Caco-2 (cell line): ENCODE data around the gene HNF4A. TPM values are rescaled to one million over a fixed set of nuclear protein-coding genes. Genes with fewer than 3 reads are reported as not detected.

Experiments used
- BruUV-seq: library from RNA; stranded (reverse); fragments of 400-500 nt; replicated peaks from 2 replicates; lab custom pipeline; 2021; lab: Mats Ljungman, UMichigan
- CTCF ChIA-PET: fragments of 300-600 bp; sonication (Branson Sonifier 250); formaldehyde crosslinking; loops from one replicate; lab custom pipeline; 2022; ENCODE audit warnings: antibody characterized with exemption; lab: Charles Lee
- POLR2A ChIA-PET: fragments of 300-600 bp; sonication (Branson Sonifier 250); formaldehyde crosslinking; loops from one replicate; lab custom pipeline; 2022; ENCODE audit warnings: antibody characterized with exemption; lab: Charles Lee
- DNase-seq, 2 experiments: peaks; one replicate each; pipeline versions ENCODE4 v3.0.0 to v3.0.0-alpha.2; 2020 to 2022
- H3K27me3 ChIP-seq: replicated peaks from 2 replicates; pipeline ENCODE4 v1.6.0; 2011; ENCODE audit warnings: low read length; ENCODE audit not compliant: control insufficient read depth, insufficient read depth
- H3K36me3 ChIP-seq: 2 replicates; pipeline ENCODE4 v1.5.1; 2011; ENCODE audit warnings: low read length; ENCODE audit not compliant: control insufficient read depth, insufficient read depth
- H3K4me1 ChIP-seq: fragments of 250-450 bp; sonication (Bioruptor Pico); 2 replicates; pipeline ENCODE4 v1.5.1; 2020; ENCODE audit warnings: mild to moderate bottlenecking
- H3K4me3 ChIP-seq: 2 replicates; pipeline ENCODE4 v1.5.1; 2011; ENCODE audit warnings: low read depth, mild to moderate bottlenecking, control low read depth, low read length
- H3K9me3 ChIP-seq: fragments of 250-450 bp; sonication (Bioruptor Pico); 2 replicates; pipeline ENCODE4 v1.5.1; 2020; ENCODE audit warnings: mild to moderate bottlenecking, moderate library complexity
- H3K27ac Mint-ChIP-seq: one replicate; pipeline ENCODE4 v1.8.0; 2022; ENCODE audit warnings: mixed read lengths; ENCODE audit not compliant: unreplicated experiment
- H3K27me3 Mint-ChIP-seq: one replicate; pipeline ENCODE4 v1.8.0; 2022; ENCODE audit warnings: mixed read lengths; ENCODE audit not compliant: insufficient read depth, unreplicated experiment
- H3K36me3 Mint-ChIP-seq: one replicate; pipeline ENCODE4 v1.8.0; 2022; ENCODE audit warnings: mild to moderate bottlenecking, mixed read lengths; ENCODE audit not compliant: insufficient read depth, unreplicated experiment
- H3K4me1 Mint-ChIP-seq: one replicate; pipeline ENCODE4 v1.8.0; 2022; ENCODE audit warnings: low read depth, mixed read lengths; ENCODE audit not compliant: unreplicated experiment
- H3K4me3 Mint-ChIP-seq: one replicate; pipeline ENCODE4 v1.8.0; 2022; ENCODE audit warnings: mild to moderate bottlenecking, moderate library complexity, mixed read lengths; ENCODE audit not compliant: unreplicated experiment
- H3K9me3 Mint-ChIP-seq: one replicate; pipeline ENCODE4 v1.8.0; 2022; ENCODE audit warnings: mixed read lengths; ENCODE audit not compliant: unreplicated experiment
- CTCF ChIP-seq, 2 experiments: fragments of 200-600 bp in 1 of 2; IDR thresholded peaks; 1 replicate in 1 of 2; 2 replicates in 1 of 2; pipeline versions ENCODE4 v1.5.1 to v1.8.0; 2011 to 2022; ENCODE audit warnings: antibody characterized with exemption in 1 of 2, control low read depth in 1 of 2, inconsistent platforms in 1 of 2, low read depth in 1 of 2, low read length in 1 of 2, mild to moderate bottlenecking in 1 of 2, moderate library complexity in 1 of 2; ENCODE audit not compliant: insufficient read depth in 1 of 2, severe bottlenecking in 1 of 2, unreplicated experiment in 1 of 2
- intact Hi-C: fragments of 100-400 bp; cut with micrococcal nuclease; formaldehyde crosslinking; loops from one replicate; pipeline ENCODE4 v1.10.0; 2022; ENCODE audit not compliant: unreplicated experiment
- total RNA-seq: library from RNA; stranded (reverse); gene quantifications from 2 replicates; pipeline ENCODE4 v1.2.3, GENCODE V29; 2022

HNF4A gene
- total RNA-seq, 1 experiment from 2014 or later = 292 TPM

GRCh38 chr20:44396369-44397130, 41.1 kb downstream of the HNF4A start:
- H3K4me3 ChIP-seq = no peak overlapping the region
- Mint-ChIP-seq H3K27ac (no peak overlapping the region), H3K4me1 (peaks cover 62% of the 10 kb centered on the region), H3K36me3 (peaks cover 56% of the 10 kb centered on the region), H3K27me3 (no peaks in the 10 kb centered on the region), H3K4me3 (no peak overlapping the region), H3K9me3 (no peaks in the 10 kb centered on the region)
- peaks cover 94% of the 10 kb centered on the region for H3K4me1 ChIP-seq
- TF ChIP-seq CTCF (IDR thresholded peaks at IDR 0.05; ENCODE audit: insufficient read depth in 1 of 2, low read depth in 1 of 2, low read length in 1 of 2, severe bottlenecking in 1 of 2, unreplicated experiment in 1 of 2) = no peak
- ChIA-PET POLR2A (interaction anchor here (0.6 to 1.6 kb wide), 3 partner anchors 10 to 44 kb away, joined by 3 to 6 read pairs (median 4); no protein-coding TSS in a partner anchor), CTCF (interaction anchor here (1.1 to 3.7 kb wide), 5 partner anchors 12 to 179 kb away, joined by 3 to 47 read pairs (median 25); partner anchors contain the start of gene FITM2)
- no TSS peak for BruUV-seq
- H3K36me3 ChIP-seq = 0 out of 2 replicates have a peak, but pooled peaks cover 3% of the 10 kb centered on the region
- intact Hi-C loops = no loop called here
- H3K9me3 ChIP-seq = no peaks in the 10 kb centered on the region
- H3K27me3 ChIP-seq = no peaks in the 10 kb centered on the region
- no peak for DNase-seq

GRCh38 chr20:44398335-44398734, 42.8 kb downstream of the HNF4A start:
- Mint-ChIP-seq H3K9me3 (no peaks in the 10 kb centered on the region), H3K27me3 (no peaks in the 10 kb centered on the region), H3K4me3 (no peak overlapping the region), H3K4me1 (peaks cover 65% of the 10 kb centered on the region), H3K27ac (peak overlapping the region; percentile 78), H3K36me3 (peaks cover 47% of the 10 kb centered on the region)
- DNase-seq = peak in 1 of 2 experiments; percentile 11
- Histone ChIP-seq H3K9me3 (no peaks in the 10 kb centered on the region), H3K36me3 (peaks cover 10% of the 10 kb centered on the region), H3K4me3 (no peak overlapping the region), H3K4me1 (peaks cover 94% of the 10 kb centered on the region), H3K27me3 (no peaks in the 10 kb centered on the region)
- no TSS peak for BruUV-seq
- TF ChIP-seq CTCF (IDR thresholded peaks at IDR 0.05; ENCODE audit: insufficient read depth in 1 of 2, low read depth in 1 of 2, low read length in 1 of 2, severe bottlenecking in 1 of 2, unreplicated experiment in 1 of 2) = no peak
- CTCF ChIA-PET = interaction anchor here (0.6 to 1.7 kb wide), 4 partner anchors 9 to 46 kb away, joined by 3 to 6 read pairs (median 3); no protein-coding TSS in a partner anchor
- intact Hi-C loops = no loop called here
- POLR2A ChIA-PET = interaction anchor here (0.8 kb wide), 1 partner anchor 13 kb away, joined by 3 read pairs; no protein-coding TSS in a partner anchor

- intact Hi-C loops = no loop called here
- DNase-seq = no peak
- Histone ChIP-seq H3K9me3 (no peaks in the 10 kb centered on the region), H3K36me3 (peaks cover 15% of the 10 kb centered on the region), H3K4me1 (peaks cover 94% of the 10 kb centered on the region), H3K27me3 (no peaks in the 10 kb centered on the region), H3K4me3 (no peak overlapping the region)
- Mint-ChIP-seq H3K9me3 (peaks cover 4% of the 10 kb centered on the region), H3K27me3 (no peaks in the 10 kb centered on the region), H3K4me1 (peaks cover 63% of the 10 kb centered on the region), H3K4me3 (no peak overlapping the region), H3K36me3 (peaks cover 39% of the 10 kb centered on the region), H3K27ac (peak overlapping the region; percentile 78)
- CTCF ChIA-PET = interaction anchor here (1.0 to 1.7 kb wide), 4 partner anchors 10 to 29 kb away, joined by 3 to 7 read pairs (median 4); no protein-coding TSS in a partner anchor
- BruUV-seq = no TSS peak
- POLR2A ChIA-PET = no interaction called here
- no peak for TF ChIP-seq CTCF (IDR thresholded peaks at IDR 0.05; ENCODE audit: insufficient read depth in 1 of 2, low read depth in 1 of 2, low read length in 1 of 2, severe bottlenecking in 1 of 2, unreplicated experiment in 1 of 2)
Observed at GRCh38 chr20:44399446-44399845, 43.9 kb downstream of the HNF4A start.
